NCI-H526 treated with DMSO at 0.1 percent for 48 hours (cell line): ENCODE measurements around the gene C2orf15.
"Not testable (repeated sequence)": the region's sequence is repeated elsewhere in the genome, so short reads cannot be mapped to it uniquely, and the experiment has no call there.

Source experiments
- DNase-seq: peaks from one replicate; lab custom pipeline; 2025; lab: John Stamatoyannopoulos, UW

Gene C2orf15

DNA sequence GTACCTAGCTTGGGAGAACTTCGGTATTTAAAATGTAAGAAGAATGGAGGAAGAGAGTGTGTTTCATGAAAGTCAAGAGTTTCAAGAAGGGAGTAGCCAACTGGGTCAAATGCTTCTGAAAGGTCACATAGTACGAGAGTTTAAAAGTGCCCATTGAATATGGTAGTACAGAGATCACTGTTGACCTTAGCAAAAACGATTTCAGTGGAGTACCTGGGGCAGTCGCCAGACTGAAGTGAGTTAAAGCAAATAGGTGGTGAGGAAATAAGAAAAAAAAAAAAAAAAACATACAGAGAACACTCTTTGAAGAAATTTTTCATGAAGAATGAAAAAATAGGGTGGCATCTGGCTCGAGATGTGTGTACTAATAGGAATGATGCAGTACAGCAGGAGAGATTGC lies 24.7 kb downstream of the C2orf15 start:
- DNase-seq, result no peak

DNA sequence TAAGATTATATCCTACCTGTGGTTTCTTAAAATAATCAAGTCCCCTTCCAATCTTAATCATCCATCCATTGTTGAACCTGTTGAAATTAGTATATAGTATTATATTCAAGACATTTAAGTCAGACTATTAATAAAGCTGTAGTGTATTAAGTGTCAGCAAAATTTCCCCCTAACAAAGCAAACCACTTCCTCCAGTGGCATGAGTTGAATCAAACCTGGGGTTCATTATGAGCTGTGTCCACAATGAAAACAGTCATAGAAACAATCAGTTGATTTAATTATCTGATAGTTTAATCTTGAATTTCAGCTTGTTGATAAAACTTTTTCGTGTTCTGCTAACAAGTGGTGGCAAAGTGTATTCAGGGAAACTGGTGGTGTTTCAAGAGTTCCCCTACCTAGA lies 28.0 kb downstream of the C2orf15 start:
- peak; percentile 23 for DNase-seq

DNA sequence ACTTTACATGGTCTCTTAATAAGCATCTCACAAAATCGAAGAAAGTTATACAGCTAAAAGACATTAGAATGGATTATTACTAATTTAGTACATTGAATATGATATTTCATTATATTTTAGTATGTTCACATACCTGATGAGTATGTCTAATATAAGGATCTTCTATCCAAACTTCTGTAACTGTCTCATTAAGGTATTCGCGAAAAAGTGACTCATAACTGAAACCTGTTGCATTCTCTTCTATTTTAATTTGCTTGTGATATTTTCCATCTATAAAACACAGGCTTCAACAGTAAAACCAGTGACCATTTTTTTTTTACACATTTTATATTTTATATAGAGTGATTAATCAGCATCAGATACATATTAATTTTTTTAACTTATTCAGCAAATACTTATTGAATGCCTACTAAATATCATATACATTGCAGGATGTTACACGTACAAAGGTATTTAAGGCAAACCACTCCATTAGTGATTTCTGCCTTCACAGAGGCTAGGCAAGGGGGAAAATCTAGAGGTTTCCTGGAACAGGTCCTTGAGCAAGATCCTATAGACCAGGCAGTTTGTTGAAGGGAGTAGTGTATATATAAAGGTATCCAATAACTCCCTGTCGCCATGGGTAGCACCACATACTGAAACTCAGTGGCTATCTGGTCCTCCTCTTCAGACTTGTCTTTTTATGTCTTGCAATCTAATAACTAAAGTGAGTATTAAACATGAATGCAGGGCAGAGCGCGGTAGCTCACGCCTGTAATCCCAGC lies 30.1 kb downstream of the C2orf15 start:
- DNase-seq, result no peak

DNA sequence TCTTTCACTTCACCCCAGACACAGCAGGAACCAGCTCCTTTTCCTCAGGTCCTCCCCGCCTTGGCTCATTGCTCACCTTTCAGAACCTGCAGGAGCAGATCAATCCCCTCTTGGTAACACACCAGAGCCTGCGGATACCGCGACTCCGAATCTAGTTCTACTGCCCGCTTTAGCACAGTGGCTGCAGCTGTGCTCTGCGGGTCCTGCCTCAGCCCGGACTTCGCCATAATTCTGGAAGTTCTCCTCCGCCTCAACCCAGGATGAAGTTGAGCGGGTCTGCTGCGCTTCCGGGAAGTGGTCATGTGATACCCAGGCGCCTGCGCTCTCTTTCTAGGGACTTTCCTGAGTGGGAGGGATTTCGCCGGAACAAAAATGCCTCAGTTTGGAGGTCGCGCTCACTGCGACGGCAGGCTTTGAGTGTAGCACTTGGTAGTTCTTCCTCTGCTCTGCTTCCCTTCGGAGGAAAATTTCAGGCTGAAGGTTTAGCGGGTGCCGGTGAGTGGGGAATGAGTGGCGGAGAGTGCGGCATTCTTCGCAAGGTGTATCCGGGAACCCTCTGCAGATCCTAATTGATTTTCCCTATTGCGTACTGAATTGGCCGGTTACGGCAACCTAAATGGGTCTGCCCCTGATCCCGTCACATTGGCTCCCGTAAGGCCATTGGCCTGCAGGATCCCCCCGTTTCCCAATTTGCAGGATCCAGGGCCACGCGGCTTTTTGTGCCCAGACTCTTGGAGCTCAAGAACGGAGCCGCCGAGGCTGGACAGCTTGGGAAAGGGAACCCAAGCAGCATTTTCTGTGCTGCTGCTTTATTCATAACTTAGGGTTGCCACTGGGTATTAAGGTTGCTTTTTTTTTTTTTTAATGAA lies 39.5 kb downstream of the C2orf15 start, which contains the start of the genes MITD1 and MRPL30:
Gene MITD1 (minus strand): TSS at position 304 of the 869 bp plus-strand sequence. CDS start 77 bp downstream, at position 227.
Gene MRPL30 (plus strand): TSS at position 430 of the 869 bp plus-strand sequence. CDS start 5,020 bp downstream, outside the sequence.
- DNase-seq, result peak; percentile 93

DNA sequence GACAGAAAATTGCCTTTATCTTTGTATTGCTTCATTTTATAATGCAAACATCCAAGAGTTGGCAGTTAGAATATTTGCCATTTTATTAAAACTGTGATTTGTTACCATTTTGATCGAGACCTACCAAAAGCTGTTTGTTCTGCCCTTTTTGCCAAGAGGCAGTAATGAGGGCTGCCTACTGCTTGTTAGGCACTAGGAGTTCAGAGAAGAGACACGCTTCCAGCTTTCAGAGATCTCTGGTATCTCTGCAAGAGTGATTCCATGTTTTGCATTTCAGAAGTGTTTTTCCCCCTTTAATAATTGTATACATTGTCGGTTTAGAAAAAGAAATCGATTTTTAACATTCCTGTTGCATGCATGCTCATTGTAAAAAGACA lies 40.1 kb downstream of the C2orf15 start:
- DNase-seq, result no peak

DNA sequence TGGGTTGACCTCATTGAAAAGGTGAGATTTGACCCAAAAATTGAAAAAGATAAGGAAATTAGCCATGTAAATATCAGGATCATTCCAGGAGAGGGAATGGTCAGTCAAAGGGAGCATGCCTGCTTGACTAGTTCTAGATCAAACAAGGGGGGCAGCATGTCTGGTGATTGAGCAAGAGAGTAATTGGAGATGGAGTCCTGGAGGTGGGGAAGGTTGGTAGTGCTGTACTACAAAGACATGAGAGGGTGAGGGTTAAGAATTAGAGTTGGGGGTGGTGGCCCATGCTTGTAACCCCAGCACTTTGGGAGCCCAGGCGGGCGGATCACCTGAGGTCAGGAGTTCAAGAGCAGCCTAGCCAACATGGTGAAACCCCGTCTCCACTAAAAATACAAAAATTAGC lies 41.5 kb downstream of the C2orf15 start:
- no peak for DNase-seq

DNA sequence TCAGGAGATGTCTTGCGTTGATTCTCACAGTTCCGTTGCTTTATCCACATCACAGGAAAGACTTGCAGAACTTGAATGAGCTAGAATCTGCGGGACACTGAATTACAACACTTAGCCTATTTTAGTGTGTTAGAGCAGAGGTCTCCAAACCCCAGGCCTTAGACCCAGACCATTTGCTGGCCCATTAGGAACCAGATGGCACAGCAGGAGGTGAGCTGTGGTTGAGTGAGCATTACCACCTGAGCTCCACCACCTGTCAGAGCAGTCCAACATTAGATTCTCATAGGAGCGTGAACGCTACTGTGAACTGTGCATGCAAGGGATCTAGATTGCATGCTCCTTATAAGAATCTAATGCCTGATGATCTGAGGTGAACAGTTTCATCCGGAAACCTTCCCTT lies 43.3 kb downstream of the C2orf15 start:
- no peak for DNase-seq

DNA sequence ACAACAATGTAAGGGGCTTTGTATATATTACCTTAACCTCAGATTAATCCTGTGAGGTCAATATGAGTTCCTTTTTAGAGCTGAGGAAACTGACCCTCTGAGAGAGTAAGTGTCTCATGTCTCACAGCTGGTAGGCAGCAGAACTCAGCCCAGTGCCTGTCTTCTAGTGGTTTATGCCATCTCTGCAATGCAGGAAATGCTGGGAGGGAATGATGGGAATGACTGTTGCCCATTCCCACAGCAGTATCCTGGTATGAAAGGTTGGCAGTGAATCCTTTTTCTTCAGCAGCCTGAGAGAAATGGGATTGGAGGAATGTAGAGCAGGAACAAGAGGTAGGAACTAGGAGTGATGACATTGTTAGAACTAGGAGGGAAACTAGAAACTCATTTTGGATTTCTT lies 45.5 kb downstream of the C2orf15 start:
- DNase-seq, result no peak

DNA sequence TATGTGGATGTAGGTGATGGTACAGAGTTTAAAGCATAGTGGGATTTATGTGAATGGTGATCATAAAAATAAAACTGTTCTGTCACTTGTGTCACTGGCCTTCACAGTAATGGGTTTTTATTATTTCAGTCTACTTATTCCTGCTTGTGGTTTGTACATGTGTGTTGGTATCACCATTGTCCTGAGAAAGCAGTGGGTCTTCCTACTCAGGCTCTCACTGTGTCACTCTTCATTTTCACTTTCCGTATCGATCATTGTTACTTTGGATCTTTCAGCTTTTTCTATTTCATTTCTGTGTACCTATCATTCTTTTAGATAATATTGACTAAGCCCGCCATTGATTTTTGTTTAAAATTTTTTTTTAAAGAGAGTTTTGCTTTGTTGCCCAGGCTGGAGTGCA lies 46.9 kb downstream of the C2orf15 start:
- DNase-seq, result no peak

DNA sequence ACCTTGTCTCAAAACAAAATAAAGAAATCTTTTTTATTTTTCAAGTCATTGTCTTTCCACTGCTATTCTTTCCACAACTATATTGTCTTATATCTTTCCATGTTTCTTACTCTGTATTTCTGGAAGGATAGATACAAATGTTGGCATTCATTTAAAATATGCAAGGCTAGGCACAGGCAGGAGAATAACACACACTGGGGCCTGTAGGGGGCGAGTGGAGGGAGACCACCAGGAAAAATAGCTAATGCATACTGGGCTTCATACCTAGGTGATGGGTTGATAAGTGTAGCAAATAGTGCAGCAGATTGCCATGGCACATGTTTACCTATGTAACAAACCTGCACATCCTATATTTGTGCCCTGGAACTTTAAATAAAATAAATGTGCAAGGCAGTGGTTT lies 49.0 kb downstream of the C2orf15 start:
- DNase-seq, result no peak

DNA sequence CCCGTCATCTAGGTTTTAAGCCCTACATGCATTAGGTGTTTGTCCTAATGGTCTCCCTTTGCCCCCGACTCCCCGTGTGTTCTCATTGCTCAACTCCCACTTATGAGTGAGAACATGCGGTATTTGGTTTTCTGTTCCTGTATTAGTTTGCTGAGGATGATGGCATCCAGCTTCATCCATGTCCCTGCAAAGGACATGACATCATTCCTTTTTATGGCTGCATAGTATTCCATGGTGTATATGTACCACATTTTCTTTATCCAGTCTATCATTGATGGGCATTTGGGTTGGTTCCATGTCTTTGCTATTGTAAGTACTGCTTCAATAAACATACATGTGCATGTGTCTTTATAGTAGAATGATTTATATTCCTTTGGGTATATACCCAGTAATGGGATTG lies 50.9 kb downstream of the C2orf15 start:
- not testable (repeated sequence) for DNase-seq

DNA sequence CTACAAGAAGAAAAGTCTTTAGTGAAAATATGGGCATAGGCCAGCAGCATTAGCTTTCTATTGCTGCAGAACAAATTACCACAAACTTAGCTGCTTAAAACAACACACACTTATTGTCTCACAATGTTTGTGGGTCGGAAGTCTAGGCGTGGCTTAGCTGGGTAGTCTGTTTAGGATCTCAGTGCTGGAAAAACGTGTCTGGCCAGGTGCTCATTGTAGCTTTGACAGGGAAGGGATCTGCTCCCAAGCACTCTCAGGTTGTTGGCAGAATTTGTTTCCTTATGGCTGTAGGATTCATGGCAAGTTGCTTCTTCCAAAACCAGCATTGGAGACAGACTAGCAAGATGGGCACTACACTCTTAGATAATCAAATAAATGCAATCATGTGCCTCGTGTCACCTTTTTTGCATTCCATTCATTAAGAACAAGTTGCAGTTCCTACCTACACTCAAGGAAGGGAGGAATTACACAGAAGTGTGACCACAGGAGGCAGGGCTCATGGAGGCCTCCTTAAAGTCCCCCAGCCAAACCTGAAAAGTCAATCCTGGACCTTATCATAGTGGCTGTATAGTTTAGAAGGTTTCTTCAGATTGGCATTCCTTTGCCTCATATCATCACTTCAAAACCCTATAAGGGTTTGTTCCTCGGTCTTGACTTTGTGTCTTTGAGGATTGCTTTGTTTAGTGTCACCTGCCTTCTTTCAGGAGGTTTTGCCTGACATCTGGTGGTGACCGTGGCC lies 56.8 kb downstream of the C2orf15 start:
- no peak for DNase-seq

DNA sequence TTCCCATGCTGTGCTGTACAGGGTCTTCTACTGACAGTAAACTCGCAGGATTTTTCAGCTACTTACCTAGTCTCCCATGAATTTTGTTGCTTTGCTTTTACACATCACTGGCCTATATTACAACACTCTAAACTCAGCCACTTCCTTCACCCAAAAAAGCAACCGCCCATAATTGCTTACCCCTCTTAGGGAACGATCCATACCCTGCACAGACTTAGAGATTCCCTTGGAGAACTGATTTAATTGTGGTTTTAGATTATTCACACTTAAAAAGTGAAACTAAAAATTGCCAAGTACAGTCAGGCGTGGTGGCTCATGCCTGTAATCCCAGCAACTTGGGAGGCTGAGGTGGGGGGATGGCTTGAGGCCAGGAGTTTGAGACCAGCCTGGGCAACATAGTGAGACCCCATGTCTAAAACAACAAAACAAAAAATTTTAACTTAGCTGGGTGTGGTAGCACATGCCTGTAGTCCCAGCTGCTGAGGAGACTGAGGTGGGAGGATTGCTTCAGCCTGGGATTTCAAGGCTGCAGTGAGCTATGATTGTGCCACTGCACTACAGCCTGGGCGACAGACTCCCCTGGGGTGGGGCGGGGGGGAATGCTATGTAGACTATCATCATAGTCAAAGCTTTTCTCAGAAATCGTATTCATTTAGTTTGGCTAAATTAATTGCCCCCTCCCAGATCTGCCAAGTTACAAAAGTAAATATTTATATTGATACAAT lies 58.7 kb downstream of the C2orf15 start:
- no peak for DNase-seq
